ENCODE measurements around the gene ASPSCR1. TPM values are rescaled to one million over a fixed set of nuclear protein-coding genes. Genes with fewer than 3 reads are reported as not detected.

Gene ASPSCR1
- total and polyA plus RNA-seq, 2 of the 13 experiments (the other 11 are each of a cell fraction or from before 2014, with no cell fraction given): 274 to 314 TPM

DNA sequence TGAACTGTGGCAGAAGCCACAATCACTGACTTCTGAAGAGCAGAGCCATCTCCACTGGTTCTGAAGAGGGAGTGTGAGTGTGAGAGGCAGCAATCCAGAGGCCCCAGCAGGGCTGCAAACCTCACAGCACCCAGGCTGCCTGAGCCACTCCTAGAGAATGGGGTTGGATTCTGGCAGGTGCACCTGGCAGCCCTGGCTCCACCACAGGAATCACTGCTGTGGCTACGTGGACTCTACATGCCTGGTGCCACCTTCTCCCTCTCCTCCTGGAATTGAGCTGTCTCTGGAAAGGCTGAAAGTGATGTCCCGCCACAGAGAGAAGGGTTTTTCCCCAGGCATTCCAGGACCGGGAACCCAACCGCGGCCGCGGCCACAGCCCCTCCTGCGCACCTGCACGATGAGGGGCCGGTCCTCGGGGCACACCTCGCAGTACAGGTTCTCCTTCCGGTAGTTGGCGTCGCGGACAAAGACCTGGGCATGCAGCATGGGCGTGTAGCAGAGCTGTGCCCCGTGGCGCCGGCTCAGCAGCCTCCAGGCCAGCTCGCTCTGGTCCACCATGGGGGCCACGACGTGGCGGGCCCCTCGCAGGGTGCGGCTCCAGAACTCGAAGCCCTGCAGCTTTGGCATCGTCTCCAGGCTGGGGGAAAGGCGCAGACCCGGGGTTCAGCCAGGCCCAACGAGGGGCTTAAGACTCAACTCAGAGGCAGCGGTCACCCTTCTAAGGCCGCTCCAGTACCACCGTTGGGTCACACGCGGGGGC lies 87.2 kb downstream of the ASPSCR1 start (continued):
- TF ChIP-seq KIAA2018 (CRISPR knock-in tag; IDR thresholded peaks at IDR 0.05; ENCODE audit: borderline replicate concordance): no peak
- TF ChIP-seq RNF2 (conservative IDR thresholded peaks at IDR 0.05; ENCODE audit: low read depth): peak; percentile 60; the same call in 1 of the 2 replicates
- TF ChIP-seq NR2F6 (IDR thresholded peaks at IDR 0.05): no peak
- no peak for TF ChIP-seq NR2F6 (CRISPR knock-in tag; IDR thresholded peaks at IDR 0.05)
- no peak for TF ChIP-seq SMAD3 (CRISPR knock-in tag; IDR thresholded peaks at IDR 0.05)
- TF ChIP-seq RNF219 (CRISPR knock-in tag; IDR thresholded peaks at IDR 0.05): no peak
- no peak for TF ChIP-seq NFIB (CRISPR knock-in tag; IDR thresholded peaks at IDR 0.05; ENCODE audit: borderline replicate concordance)
- TF ChIP-seq WIZ (CRISPR knock-in tag; IDR thresholded peaks at IDR 0.05): no peak
- no peak for TF ChIP-seq ZNF580 (CRISPR knock-in tag; IDR thresholded peaks at IDR 0.05; ENCODE audit: borderline replicate concordance, low read depth)
- TF ChIP-seq, protein P1, sequence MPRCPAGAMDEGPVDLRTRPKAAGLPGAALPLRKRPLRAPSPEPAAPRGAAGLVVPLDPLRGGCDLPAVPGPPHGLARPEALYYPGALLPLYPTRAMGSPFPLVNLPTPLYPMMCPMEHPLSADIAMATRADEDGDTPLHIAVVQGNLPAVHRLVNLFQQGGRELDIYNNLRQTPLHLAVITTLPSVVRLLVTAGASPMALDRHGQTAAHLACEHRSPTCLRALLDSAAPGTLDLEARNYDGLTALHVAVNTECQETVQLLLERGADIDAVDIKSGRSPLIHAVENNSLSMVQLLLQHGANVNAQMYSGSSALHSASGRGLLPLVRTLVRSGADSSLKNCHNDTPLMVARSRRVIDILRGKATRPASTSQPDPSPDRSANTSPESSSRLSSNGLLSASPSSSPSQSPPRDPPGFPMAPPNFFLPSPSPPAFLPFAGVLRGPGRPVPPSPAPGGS (CRISPR knock-in tag; IDR thresholded peaks at IDR 0.05): no peak
- TF ChIP-seq ONECUT2 (CRISPR knock-in tag; IDR thresholded peaks at IDR 0.05): no peak
- TF ChIP-seq ZNF276 (CRISPR knock-in tag; IDR thresholded peaks at IDR 0.05; ENCODE audit: low read depth): peak; percentile 46; the same call in 1 of the 2 replicates
- TF ChIP-seq, protein P2, sequence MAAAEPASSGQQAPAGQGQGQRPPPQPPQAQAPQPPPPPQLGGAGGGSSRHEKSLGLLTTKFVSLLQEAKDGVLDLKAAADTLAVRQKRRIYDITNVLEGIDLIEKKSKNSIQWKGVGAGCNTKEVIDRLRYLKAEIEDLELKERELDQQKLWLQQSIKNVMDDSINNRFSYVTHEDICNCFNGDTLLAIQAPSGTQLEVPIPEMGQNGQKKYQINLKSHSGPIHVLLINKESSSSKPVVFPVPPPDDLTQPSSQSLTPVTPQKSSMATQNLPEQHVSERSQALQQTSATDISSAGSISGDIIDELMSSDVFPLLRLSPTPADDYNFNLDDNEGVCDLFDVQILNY (CRISPR knock-in tag; conservative IDR thresholded peaks at IDR 0.05): no peak
- TF ChIP-seq DR1 (CRISPR knock-in tag; IDR thresholded peaks at IDR 0.05): no peak
